Activated CD4-positive, alpha-beta T cell treated with anti-CD3 and anti-CD28 coated beads, Interleukin-2, amount 10 ng/mL, durations not matched to agents 24 days and 14 days (primary cell): Measurements from ENCODE around the gene TRPM2. TPM values are rescaled to one million over a fixed set of nuclear protein-coding genes. Genes with fewer than 3 reads are reported as not detected.

Source experiments
- DNase-seq: peaks from one replicate; pipeline ENCODE4 v3.0.0; 2022
- H3K27ac Mint-ChIP-seq: one replicate; pipeline ENCODE4 v1.8.0; 2022; ENCODE audit warnings: mild to moderate bottlenecking, mixed read lengths
- H3K27me3 Mint-ChIP-seq: one replicate; pipeline ENCODE4 v1.8.0; 2022; ENCODE audit warnings: mixed read lengths
- H3K36me3 Mint-ChIP-seq: one replicate; pipeline ENCODE4 v1.8.0; 2022; ENCODE audit warnings: low read depth, mild to moderate bottlenecking, mixed read lengths
- H3K4me1 Mint-ChIP-seq: one replicate; pipeline ENCODE4 v1.8.0; 2021; ENCODE audit warnings: mixed read lengths
- H3K4me3 Mint-ChIP-seq: one replicate; pipeline ENCODE4 v1.8.0; 2022; ENCODE audit warnings: mild to moderate bottlenecking, moderate library complexity, mixed read lengths
- H3K9me3 Mint-ChIP-seq: one replicate; pipeline ENCODE4 v1.8.0; 2021; ENCODE audit warnings: mixed read lengths
- intact Hi-C: fragments of 100-400 bp; cut with micrococcal nuclease; formaldehyde crosslinking; loops from one replicate; pipeline ENCODE4 v1.15.1; 2023
- total RNA-seq: library from RNA; stranded (reverse); gene quantifications from 2 replicates; pipeline ENCODE4 v1.2.3, GENCODE V29; 2022

The TRPM2 gene
- total RNA-seq, 1 donor from 2014 or later: 9.8 TPM

- peaks cover 2% of the 10 kb centered on the region for H3K4me1 Mint-ChIP-seq
- H3K27me3 Mint-ChIP-seq: no peaks in the 10 kb centered on the region
- H3K27ac Mint-ChIP-seq: no peak overlapping the region
- intact Hi-C loops: no loop called here
- no peak for DNase-seq
- peaks cover 9% of the 10 kb centered on the region for H3K9me3 Mint-ChIP-seq
- H3K36me3 Mint-ChIP-seq: peaks cover 10% of the 10 kb centered on the region
- H3K4me3 Mint-ChIP-seq: no peak overlapping the region
Measured at GRCh38 chr21:44425307-44425894, 72.0 kb downstream of the TRPM2 start.

- no peak for DNase-seq
- Mint-ChIP-seq H3K4me3 (peak overlapping the region; percentile 28), H3K9me3 (peaks cover 9% of the 10 kb centered on the region), H3K36me3 (peaks cover 10% of the 10 kb centered on the region), H3K27ac (no peak overlapping the region), H3K4me1 (peaks cover 2% of the 10 kb centered on the region), H3K27me3 (no peaks in the 10 kb centered on the region)
- intact Hi-C loops: no loop called here
Measured at GRCh38 chr21:44425895-44426662, 72.7 kb downstream of the TRPM2 start.

- Mint-ChIP-seq H3K4me3 (no peak overlapping the region), H3K27me3 (no peaks in the 10 kb centered on the region), H3K27ac (no peak overlapping the region), H3K9me3 (peaks cover 10% of the 10 kb centered on the region), H3K36me3 (peaks cover 12% of the 10 kb centered on the region), H3K4me1 (peaks cover 2% of the 10 kb centered on the region)
- no peak for DNase-seq
- intact Hi-C loops: no loop called here
Measured at GRCh38 chr21:44426663-44427191, 73.3 kb downstream of the TRPM2 start.

GRCh38 chr21:44427241-44428120 is 74.1 kb downstream of the TRPM2 start:
- no peak for DNase-seq
- Mint-ChIP-seq H3K4me3 (no peak overlapping the region), H3K27ac (no peak overlapping the region), H3K27me3 (no peaks in the 10 kb centered on the region), H3K4me1 (peaks cover 2% of the 10 kb centered on the region), H3K36me3 (peaks cover 16% of the 10 kb centered on the region), H3K9me3 (peaks cover 12% of the 10 kb centered on the region)
- intact Hi-C loops: loop anchor here (1.0 kb wide), 1 partner anchor 28 kb away; the partner anchor contains the start of gene LRRC3

- H3K4me3 Mint-ChIP-seq: no peak overlapping the region
- peaks cover 2% of the 10 kb centered on the region for H3K4me1 Mint-ChIP-seq
- intact Hi-C loops: loop anchor here (1.0 kb wide), 1 partner anchor 27 kb away; the partner anchor contains the start of gene LRRC3
- H3K9me3 Mint-ChIP-seq: peaks cover 12% of the 10 kb centered on the region
- H3K27ac Mint-ChIP-seq: no peak overlapping the region
- H3K36me3 Mint-ChIP-seq: peaks cover 16% of the 10 kb centered on the region
- DNase-seq: peak; percentile 88
- H3K27me3 Mint-ChIP-seq: no peaks in the 10 kb centered on the region
Measured at GRCh38 chr21:44428281-44428960, 75.0 kb downstream of the TRPM2 start.

- Mint-ChIP-seq H3K4me1 (peaks cover 2% of the 10 kb centered on the region), H3K4me3 (no peak overlapping the region), H3K36me3 (peaks cover 16% of the 10 kb centered on the region), H3K9me3 (peaks cover 12% of the 10 kb centered on the region), H3K27me3 (no peaks in the 10 kb centered on the region), H3K27ac (no peak overlapping the region)
- DNase-seq: no peak
- intact Hi-C loops: no loop called here
Measured at GRCh38 chr21:44429894-44430293, 76.5 kb downstream of the TRPM2 start.

- H3K4me1 Mint-ChIP-seq: peaks cover 2% of the 10 kb centered on the region
- intact Hi-C loops: no loop called here
- H3K27ac Mint-ChIP-seq: no peak overlapping the region
- no peaks in the 10 kb centered on the region for H3K27me3 Mint-ChIP-seq
- no peak overlapping the region for H3K4me3 Mint-ChIP-seq
- H3K9me3 Mint-ChIP-seq: peaks cover 12% of the 10 kb centered on the region
- H3K36me3 Mint-ChIP-seq: peaks cover 23% of the 10 kb centered on the region
- no peak for DNase-seq
Measured at GRCh38 chr21:44431300-44431699, 77.9 kb downstream of the TRPM2 start.

GRCh38 chr21:44432841-44433790 is 79.7 kb downstream of the TRPM2 start:
- Mint-ChIP-seq H3K4me1 (no peaks in the 10 kb centered on the region), H3K4me3 (no peak overlapping the region), H3K27ac (no peak overlapping the region), H3K9me3 (peaks cover 12% of the 10 kb centered on the region), H3K27me3 (no peaks in the 10 kb centered on the region), H3K36me3 (peaks cover 19% of the 10 kb centered on the region)
- intact Hi-C loops: no loop called here
- DNase-seq: no peak

GRCh38 chr21:44433791-44434567 is 80.6 kb downstream of the TRPM2 start:
- peaks cover 17% of the 10 kb centered on the region for H3K36me3 Mint-ChIP-seq
- no peaks in the 10 kb centered on the region for H3K4me1 Mint-ChIP-seq
- intact Hi-C loops: no loop called here
- H3K4me3 Mint-ChIP-seq: no peak overlapping the region
- DNase-seq: no peak
- H3K27ac Mint-ChIP-seq: peak overlapping the region; percentile 9
- no peaks in the 10 kb centered on the region for H3K27me3 Mint-ChIP-seq
- peaks cover 9% of the 10 kb centered on the region for H3K9me3 Mint-ChIP-seq

GRCh38 chr21:44434568-44434925 is 81.1 kb downstream of the TRPM2 start:
- H3K27me3 Mint-ChIP-seq: no peaks in the 10 kb centered on the region
- H3K4me1 Mint-ChIP-seq: no peaks in the 10 kb centered on the region
- intact Hi-C loops: no loop called here
- DNase-seq: no peak
- peak overlapping the region; percentile 9 for H3K27ac Mint-ChIP-seq
- peaks cover 18% of the 10 kb centered on the region for H3K36me3 Mint-ChIP-seq
- peaks cover 9% of the 10 kb centered on the region for H3K9me3 Mint-ChIP-seq
- H3K4me3 Mint-ChIP-seq: no peak overlapping the region

- Mint-ChIP-seq H3K36me3 (peaks cover 16% of the 10 kb centered on the region), H3K9me3 (peaks cover 5% of the 10 kb centered on the region), H3K27ac (no peak overlapping the region), H3K4me3 (no peak overlapping the region), H3K27me3 (no peaks in the 10 kb centered on the region), H3K4me1 (no peaks in the 10 kb centered on the region)
- DNase-seq: no peak
- intact Hi-C loops: no loop called here
Measured at GRCh38 chr21:44434936-44435635, 81.7 kb downstream of the TRPM2 start.
